ENCODE measurements around the gene C10orf67. TPM values are rescaled to one million over a fixed set of nuclear protein-coding genes. Genes with fewer than 3 reads are reported as not detected.

Gene C10orf67
- total and polyA plus RNA-seq, 2 of the 8 experiments (the other 6 are each of a cell fraction or from before 2014, with no cell fraction given), result 0.05 to 0.11 TPM

DNA sequence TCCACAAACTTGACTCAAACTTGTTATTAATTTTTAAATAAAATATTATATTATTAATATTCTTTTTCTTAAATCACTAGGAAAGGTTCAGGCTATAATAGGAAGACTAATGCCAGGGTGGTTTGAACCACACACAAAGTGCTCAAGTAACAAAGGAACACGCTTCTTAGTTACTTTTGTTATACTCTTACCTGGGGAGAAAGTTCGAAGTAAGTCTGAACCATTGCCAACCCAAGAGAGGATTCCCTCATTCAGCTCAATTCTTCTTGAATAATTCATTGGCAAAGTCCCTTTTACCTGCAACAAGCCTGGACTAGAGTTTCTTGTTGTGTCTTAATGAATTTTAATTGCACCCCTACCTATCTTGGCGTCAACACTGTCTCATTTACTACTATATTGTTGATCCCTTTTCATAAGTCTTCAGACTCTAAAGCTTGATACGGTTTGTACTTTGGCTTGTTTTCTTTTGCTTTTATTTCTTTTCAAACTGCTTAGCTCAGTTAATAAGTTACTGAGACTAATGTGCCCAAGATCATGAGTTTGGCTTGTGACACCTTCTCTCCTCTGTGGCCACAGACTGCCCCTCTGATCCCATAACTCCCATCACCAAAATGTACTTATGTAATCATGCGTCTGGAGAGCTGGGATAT lies 10.2 kb upstream of the C10orf67 start (continued):
- TF ChIP-seq JUN (IDR thresholded peaks at IDR 0.05; ENCODE audit: low read depth, low read length) (no peak), CHD2 (IDR thresholded peaks at IDR 0.05; ENCODE audit: low read length) (no peak), POU5F1 (IDR thresholded peaks at IDR 0.05; ENCODE audit: low read depth, low read length) (no peak)

All from H1 (cell line).